HepG2 (cell line): ENCODE measurements around the gene LPO. TPM values are rescaled to one million over a fixed set of nuclear protein-coding genes. Genes with fewer than 3 reads are reported as not detected.

Source experiments
- ATAC-seq: fragments of 200-7000 bp; cut with Tn5 transposase; 3 replicates; pipeline ENCODE4 v1.9.1; 2020; ENCODE audit warnings: mild to moderate bottlenecking, moderate library complexity
- BruUV-seq: library from RNA; stranded (reverse); fragments of 400-500 nt; replicated peaks from 2 replicates; lab custom pipeline; 2021; lab: Mats Ljungman, UMichigan
- CTCF ChIA-PET: fragments of 300-600 bp; formaldehyde crosslinking; extraction: SDS; loops from one replicate; lab custom pipeline; 2021; ENCODE audit warnings: low total read pairs, inconsistent platforms, low intra/inter-chr PET ratio; lab: Yijun Ruan, JAX
- POLR2A ChIA-PET: fragments of 350-600 bp; sonication (Branson Sonifier 250); formaldehyde crosslinking; loops from one replicate; lab custom pipeline; 2020; ENCODE audit warnings: antibody characterized with exemption, inconsistent platforms; lab: Yijun Ruan, JAX
- DNase-seq: peaks from one replicate; pipeline ENCODE4 v3.0.0-alpha.2; 2015; ENCODE audit warnings: low spot score
- FAIRE-seq: peaks from 3 replicates; lab custom pipeline; 2011; peaks lifted over from hg19 to GRCh38; lab: Jason Lieb, UNC
- H2AFZ ChIP-seq: one replicate; pipeline ENCODE4 v1.6.1; 2011; ENCODE audit warnings: low read length, inconsistent platforms
- H3K27ac ChIP-seq: fragments of 300-600 bp; 3 replicates; pipeline ENCODE4 v1.8.0; 2011; ENCODE audit warnings: mixed run types, mild to moderate bottlenecking, mixed read lengths, low read length, inconsistent platforms; ENCODE audit not compliant: insufficient read depth; ENCODE audit errors: extremely low read length
- H3K27me3 ChIP-seq, 2 experiments: fragments of 200-600 bp in 1 of 2; 2 replicates in 1 of 2; 3 replicates in 1 of 2; pipeline versions ENCODE4 v1.6.0 to v1.8.0; 2011; ENCODE audit warnings: low read length in 2 of 2, mild to moderate bottlenecking in 2 of 2, moderate library complexity in 2 of 2, inconsistent platforms in 1 of 2; ENCODE audit not compliant: insufficient read depth in 2 of 2, control insufficient read depth in 1 of 2
- H3K36me3 ChIP-seq, 2 experiments: fragments of 200-600 bp in 1 of 2; replicated peaks in 1 of 2; 2 replicates in 1 of 2; 3 replicates in 1 of 2; pipeline versions ENCODE4 v1.5.1 to v1.8.0; 2011; ENCODE audit warnings: low read length in 2 of 2, inconsistent platforms in 1 of 2; ENCODE audit not compliant: insufficient read depth in 2 of 2, control insufficient read depth in 1 of 2
- H3K4me1 ChIP-seq: 2 replicates; pipeline ENCODE4 v1.5.1; 2012; ENCODE audit warnings: low read length, inconsistent platforms; ENCODE audit not compliant: insufficient read depth
- H3K4me2 ChIP-seq: 2 replicates; pipeline ENCODE4 v1.6.0; 2011; ENCODE audit warnings: low read depth, low read length, inconsistent platforms
- H3K4me3 ChIP-seq, 3 experiments: fragments of 200-600 bp in 1 of 3; sonication (generic), shearing (Covaris generic) in 1 of 3; replicated peaks in 1 of 3; 2 replicates each; pipeline ENCODE4 v1.5.1; 2011 to 2016; ENCODE audit warnings: low read length in 3 of 3, inconsistent platforms in 2 of 3, low read depth in 2 of 3, mild to moderate bottlenecking in 2 of 3, control low read depth in 1 of 3, mixed read lengths in 1 of 3; ENCODE audit not compliant: insufficient read depth in 1 of 3
- H3K79me2 ChIP-seq: one replicate; pipeline ENCODE4 v1.6.1; 2011; ENCODE audit warnings: low read length, inconsistent platforms; ENCODE audit not compliant: insufficient read depth
- H3K9ac ChIP-seq: 2 replicates; pipeline ENCODE4 v1.6.0; 2011; ENCODE audit warnings: mild to moderate bottlenecking, low read depth, low read length, inconsistent platforms; ENCODE audit not compliant: insufficient read depth
- H3K9me3 ChIP-seq: 2 replicates; pipeline ENCODE4 v1.5.1; 2012; ENCODE audit warnings: mild to moderate bottlenecking, low read length
- H4K20me1 ChIP-seq: 2 replicates; pipeline ENCODE4 v1.6.0; 2011; ENCODE audit warnings: inconsistent platforms, mild to moderate bottlenecking, low read length, moderate library complexity; ENCODE audit not compliant: insufficient read depth
- EZH2 ChIP-seq: conservative IDR thresholded peaks from 2 replicates; pipeline ENCODE4 v1.6.1; 2012; ENCODE audit warnings: mild to moderate bottlenecking, low read depth, low read length, moderate library complexity
- HNRNPLL ChIP-seq: fragments of 200-400 bp; formaldehyde crosslinking; IDR thresholded peaks from 2 replicates; pipeline ENCODE4 v1.6.1; 2017; ENCODE audit warnings: mild to moderate bottlenecking, low read depth, low read length; ENCODE audit not compliant: poor library complexity, severe bottlenecking
- KAT7 ChIP-seq: IDR thresholded peaks from 2 replicates; pipeline ENCODE4 v1.6.1; 2018; ENCODE audit warnings: borderline replicate concordance, missing compliant biosample characterization
- KAT8 ChIP-seq: IDR thresholded peaks from 2 replicates; pipeline ENCODE4 v1.6.1; 2016; ENCODE audit warnings: missing genetic modification reagents, missing compliant biosample characterization
- KDM6A ChIP-seq: IDR thresholded peaks from 2 replicates; pipeline ENCODE4 v1.6.1; 2016; ENCODE audit warnings: low read depth
- PCBP1 ChIP-seq: fragments of 200-400 bp; formaldehyde crosslinking; IDR thresholded peaks from 2 replicates; pipeline ENCODE4 v1.6.1; 2017; ENCODE audit warnings: mild to moderate bottlenecking, low read depth, low read length, borderline replicate concordance
- PPARG ChIP-seq: conservative IDR thresholded peaks from 2 replicates; pipeline ENCODE4 v1.6.1; 2016; ENCODE audit warnings: missing biosample characterization, missing genetic modification reagents
- SNRNP70 ChIP-seq: fragments of 200-400 bp; formaldehyde crosslinking; IDR thresholded peaks from 2 replicates; pipeline ENCODE4 v1.6.1; 2017; ENCODE audit warnings: mild to moderate bottlenecking, low read depth, low read length, moderate library complexity
- SSRP1 ChIP-seq: IDR thresholded peaks from 2 replicates; pipeline ENCODE4 v1.6.1; 2016; ENCODE audit warnings: control low read depth
- ZBTB34 ChIP-seq: sonication (generic); formaldehyde crosslinking; IDR thresholded peaks from 2 replicates; pipeline ENCODE4 v1.8.0; 2022; ENCODE audit warnings: mild to moderate bottlenecking, missing genetic modification reagents
- ZKSCAN8 ChIP-seq: IDR thresholded peaks from 2 replicates; pipeline ENCODE4 v1.6.1; 2016; ENCODE audit warnings: borderline replicate concordance, missing genetic modification reagents, missing compliant biosample characterization
- ZMYM2 ChIP-seq: sonication (generic); formaldehyde crosslinking; IDR thresholded peaks from 2 replicates; pipeline ENCODE4 v1.8.0; 2022; ENCODE audit warnings: mild to moderate bottlenecking, missing genetic modification reagents
- ZNF143 ChIP-seq: sonication (generic); formaldehyde crosslinking; IDR thresholded peaks from 2 replicates; pipeline ENCODE4 v1.4.0; 2020; ENCODE audit warnings: missing genetic modification reagents
- ZNF264 ChIP-seq: sonication (generic); formaldehyde crosslinking; IDR thresholded peaks from 2 replicates; pipeline ENCODE4 v1.4.0; 2020; ENCODE audit warnings: missing genetic modification reagents
- ZNF446 ChIP-seq: sonication (generic); formaldehyde crosslinking; IDR thresholded peaks from 2 replicates; pipeline ENCODE4 v1.5.0; 2020; ENCODE audit warnings: mild to moderate bottlenecking, missing genetic modification reagents
- ZNF460 ChIP-seq: sonication (generic); formaldehyde crosslinking; IDR thresholded peaks from 2 replicates; pipeline ENCODE4 v1.5.1; 2020; ENCODE audit warnings: missing genetic modification reagents, mild to moderate bottlenecking, borderline replicate concordance
- ZNF510 ChIP-seq: sonication (generic); formaldehyde crosslinking; IDR thresholded peaks from 2 replicates; pipeline ENCODE4 v1.4.0; 2020; ENCODE audit warnings: low read depth, mild to moderate bottlenecking, missing genetic modification reagents
- ZNF512B ChIP-seq: sonication (generic); formaldehyde crosslinking; IDR thresholded peaks from 2 replicates; pipeline ENCODE4 v1.5.1; 2020; ENCODE audit warnings: missing genetic modification reagents, mild to moderate bottlenecking, borderline replicate concordance
- WGBS: methylation state at CpG from one replicate; pipeline ENCODE4 v1.1.6; 2017; ENCODE audit warnings: low lambda C conversion rate; 5-methylcytosine and 5-hydroxymethylcytosine counted together
- in situ Hi-C: cut with HindIII; loops from 2 replicates; pipeline ENCODE4 v1.10.0; 2017; ENCODE audit warnings: low pct_unique_long_range_greater_than_20kb; ENCODE audit not compliant: extremely low pct_ligation_motif_present
- intact Hi-C: fragments of 100-400 bp; cut with micrococcal nuclease; formaldehyde crosslinking; loops from one replicate; pipeline ENCODE4 v1.10.0; 2022; ENCODE audit not compliant: unreplicated experiment
- polyA plus RNA-seq, 8 experiments: library from polyadenylated mRNA; depleted of rRNA in 3 of 8; stranded (reverse) in 7 of 8; unstranded in 1 of 8; fragments of >200 nt; fragmentation: Illumina TruSeq in 4 of 8; extraction: Trizol in 4 of 8; gene quantifications; 2 replicates each; pipeline versions ENCODE4 v1.2.1 to v1.2.3, GENCODE V29; 2011 to 2016; ENCODE audit warnings: low read depth in 4 of 8, missing spikeins in 1 of 8, mixed read lengths in 1 of 8; ENCODE audit not compliant: insufficient read depth in 1 of 8
- total RNA-seq, 5 experiments: library from RNA; depleted of rRNA; stranded (reverse); fragments of >200 nt; fragmentation: Illumina TruSeq; extraction: Trizol; gene quantifications; 2 replicates each; pipeline ENCODE4 v1.2.3, GENCODE V29; 2016; ENCODE audit warnings: low read depth in 1 of 5

The LPO gene
- total and polyA plus RNA-seq, 2 of the 13 experiments (the other 11 are each of a cell fraction or from before 2014, with no cell fraction given) = not detected

- peak; percentile 27; the same call in 1 of the 2 replicates for TF ChIP-seq ZNF460
- TF ChIP-seq ZKSCAN8 (CRISPR knock-in tag) = peak; percentile 77; the same call in 1 of the 2 replicates
These were observed 19.2 kb upstream of the LPO start, which contains the start of gene MKS1 (continued) for GRCh38 chr17:58219007-58219788.

GRCh38 chr17:58219789-58220183 lies 18.6 kb upstream of the LPO start:
- no TSS peak for BruUV-seq
- H3K4me3 ChIP-seq = peak overlapping the region; percentile 51 to 88 (median 79)
- ATAC-seq = peak; percentile 33
- ChIA-PET CTCF (interaction anchor here (1.1 to 1.3 kb wide), 2 partner anchors 20 to 30 kb away, joined by 3 to 4 read pairs; no protein-coding TSS in a partner anchor), POLR2A (interaction anchor here (0.8 to 1.3 kb wide), 5 partner anchors 11 to 137 kb away, joined by 3 to 7 read pairs (median 3); partner anchors contain the start of gene DYNLL2)
- peaks cover 4 to 6% of the 10 kb centered on the region in 2 experiments; a peak in 3 of 5 replicates for H3K36me3 ChIP-seq
- no peak for FAIRE-seq
- H3K9ac ChIP-seq = peak overlapping the region; percentile 87
- WGBS = 16% methylated on average over 7 of the region's 7 CpGs
- H3K9me3 ChIP-seq = no peaks in the 10 kb centered on the region
- H3K4me1 ChIP-seq = peaks cover 19% of the 10 kb centered on the region
- no peaks in the 10 kb centered on the region for H3K79me2 ChIP-seq
- in situ Hi-C loops = no loop called here
- H3K27ac ChIP-seq = no peak overlapping the region
- no peaks in the 10 kb centered on the region for H4K20me1 ChIP-seq
- H3K4me2 ChIP-seq = peak overlapping the region; percentile 100
- peaks cover 0 to 3% of the 10 kb centered on the region in 2 experiments; a peak in 1 of 5 replicates for H3K27me3 ChIP-seq
- intact Hi-C loops = no loop called here
- DNase-seq = peak; percentile 73
- peak overlapping the region; percentile 100 for H2AFZ ChIP-seq
- TF ChIP-seq PCBP1 (no peak), ZNF446 (CRISPR knock-in tag) (no peak), HNRNPLL (no peak), ZMYM2 (CRISPR knock-in tag) (0 out of 2 replicates have a peak, but pooled peaks have one; percentile 5), KDM6A (no peak), EZH2 (no peak), SSRP1 (CRISPR knock-in tag) (no peak), KAT8 (CRISPR knock-in tag) (no peak), ZNF512B (no peak), PPARG (no peak), ZNF143 (CRISPR knock-in tag) (no peak), SNRNP70 (no peak), KAT7 (CRISPR knock-in tag) (no peak), ZNF510 (CRISPR knock-in tag) (no peak), ZNF264 (no peak), ZBTB34 (CRISPR knock-in tag) (peak; percentile 76)
